Measurements from ENCODE around the gene UBAP2L. TPM values are rescaled to one million over a fixed set of nuclear protein-coding genes. Genes with fewer than 3 reads are reported as not detected.
"Not testable (repeated sequence)": the region's sequence is repeated elsewhere in the genome, so short reads cannot be mapped to it uniquely, and the experiment has no call there.

The UBAP2L gene
- polyA plus RNA-seq, 2 donors = 50.9 to 52.7 TPM

- not testable (repeated sequence) for H3K9me3 ChIP-seq (ENCODE audit: control insufficient read depth in 2 of 2, insufficient read depth in 1 of 2, low read depth in 1 of 2, low read length in 1 of 2); H3K4me1 ChIP-seq (ENCODE audit: control insufficient read depth in 2 of 2, insufficient read depth in 2 of 2, low read length in 1 of 2); H3K27ac ChIP-seq (ENCODE audit: low read depth in 2 of 2, low read length in 1 of 2); H3K36me3 ChIP-seq (ENCODE audit: control insufficient read depth in 2 of 2, insufficient read depth in 2 of 2, low read length in 1 of 2); H3K4me3 ChIP-seq (ENCODE audit: low read depth in 1 of 2, low read length in 2 of 2); H3K27me3 ChIP-seq (ENCODE audit: control insufficient read depth in 1 of 2, insufficient read depth in 2 of 2, low read length in 2 of 2)
- 73 to 78% methylated on average over 3 of the region's 3 CpGs for WGBS, 2 donors
These were observed 93.5 kb downstream of the UBAP2L start for GRCh38 chr1:154314226-154314625.

GRCh38 chr1:154316704-154317103, 95.9 kb downstream of the UBAP2L start:
- Histone ChIP-seq H3K36me3 (ENCODE audit: control insufficient read depth in 2 of 2, insufficient read depth in 2 of 2, low read length in 1 of 2) (no peaks in the 10 kb centered on the region), H3K9me3 (ENCODE audit: control insufficient read depth in 2 of 2, insufficient read depth in 1 of 2, low read depth in 1 of 2, low read length in 1 of 2) (no peaks in the 10 kb centered on the region), H3K4me3 (ENCODE audit: low read depth in 1 of 2, low read length in 2 of 2) (no peak overlapping the region), H3K27me3 (ENCODE audit: control insufficient read depth in 1 of 2, insufficient read depth in 2 of 2, low read length in 2 of 2) (no peaks in the 10 kb centered on the region), H3K4me1 (ENCODE audit: control insufficient read depth in 2 of 2, insufficient read depth in 2 of 2, low read length in 1 of 2) (peaks cover 0 to 3% of the 10 kb centered on the region in 2 donors), H3K27ac (ENCODE audit: low read depth in 2 of 2, low read length in 1 of 2) (no peak overlapping the region)
- 84 to 88% methylated on average over 1 of the region's 1 CpG for WGBS, 2 donors

GRCh38 chr1:154318386-154318785, 97.6 kb downstream of the UBAP2L start:
- no peak overlapping the region for H3K4me3 ChIP-seq (ENCODE audit: low read depth in 1 of 2, low read length in 2 of 2)
- no peaks in the 10 kb centered on the region for H3K36me3 ChIP-seq (ENCODE audit: control insufficient read depth in 2 of 2, insufficient read depth in 2 of 2, low read length in 1 of 2)
- no peaks in the 10 kb centered on the region for H3K9me3 ChIP-seq (ENCODE audit: control insufficient read depth in 2 of 2, insufficient read depth in 1 of 2, low read depth in 1 of 2, low read length in 1 of 2)
- no peaks in the 10 kb centered on the region for H3K27me3 ChIP-seq (ENCODE audit: control insufficient read depth in 1 of 2, insufficient read depth in 2 of 2, low read length in 2 of 2)
- H3K27ac ChIP-seq (ENCODE audit: low read depth in 2 of 2, low read length in 1 of 2) = no peak overlapping the region
- H3K4me1 ChIP-seq (ENCODE audit: control insufficient read depth in 2 of 2, insufficient read depth in 2 of 2, low read length in 1 of 2) = peaks cover 0 to 3% of the 10 kb centered on the region in 2 donors
- WGBS, 2 donors = 73 to 76% methylated on average over 4 of the region's 4 CpGs

Other genes with a start within 250 kb of the UBAP2L start
- 100 to 1,000 TPM in 1 of 2 donors, 10 to 100 TPM in 1; 79.1 to 134 TPM for gene JTB, start 243.3 kb upstream of the UBAP2L start, polyA plus RNA-seq
- 10 to 100 TPM; 83.2 to 89.5 TPM for gene RAB13, start 234.6 kb upstream of the UBAP2L start, polyA plus RNA-seq
- gene RPS27, start 230.2 kb upstream of the UBAP2L start, polyA plus RNA-seq = 1,000 to 10,000 TPM; 5,298 to 9,661 TPM
- gene NUP210L, start 65.9 kb upstream of the UBAP2L start, polyA plus RNA-seq = under 1 TPM in 1 of 2 donors, not detected in 1; 0.02 TPM
- gene TPM3, start 28.9 kb upstream of the UBAP2L start, polyA plus RNA-seq = 100 to 1,000 TPM in 1 of 2 donors, 10 to 100 TPM in 1; 88.1 to 178 TPM
- not detected for gene CFAP141, start 14.6 kb upstream of the UBAP2L start, polyA plus RNA-seq
- 10 to 100 TPM; 78.3 to 90.0 TPM for gene HAX1, start 51.7 kb downstream of the UBAP2L start, polyA plus RNA-seq
- gene AQP10, start 100.1 kb downstream of the UBAP2L start, polyA plus RNA-seq = under 1 TPM in 1 of 2 donors, not detected in 1; 0.02 TPM
- 1 to 10 TPM; 4.3 to 6.7 TPM for gene ATP8B2, start 104.6 kb downstream of the UBAP2L start, polyA plus RNA-seq
- gene IL6R, start 184.4 kb downstream of the UBAP2L start, polyA plus RNA-seq = 1 to 10 TPM; 2.7 to 3.4 TPM